GM18505 (cell line): ENCODE results near the gene PEAR1.

ENCODE experiments used
- ATAC-seq: cut with Tn5 transposase; IDR thresholded peaks from one replicate; pipeline ENCODE4 v1.9.1; 2021; ENCODE audit not compliant: unreplicated experiment
- POLR2A ChIP-seq: IDR thresholded peaks from 4 replicates; pipeline ENCODE4 v1.6.1; 2011; ENCODE audit warnings: borderline replicate concordance; ENCODE audit not compliant: insufficient read depth, insufficient read length; ENCODE audit errors: extremely low read depth

The PEAR1 gene

GRCh38 chr1:156881101-156881500 lies 12.4 kb upstream of the PEAR1 start:
- ATAC-seq = no peak

GRCh38 chr1:156881663-156882062 lies 11.9 kb upstream of the PEAR1 start:
- TF ChIP-seq POLR2A = no peak
- ATAC-seq = no peak

More at GRCh38 chr1:156881101-156881500, 12.4 kb upstream of the PEAR1 start:
- no peak for TF ChIP-seq POLR2A

- ATAC-seq = no peak
- TF ChIP-seq POLR2A = no peak
These were observed 11.0 kb upstream of the PEAR1 start for GRCh38 chr1:156882543-156882942.

- ATAC-seq = no peak
- TF ChIP-seq POLR2A = no peak
These were observed 9.6 kb upstream of the PEAR1 start for GRCh38 chr1:156883919-156884318.

GRCh38 chr1:156884560-156885184 lies 8.8 kb upstream of the PEAR1 start:
- no peak for TF ChIP-seq POLR2A
- no peak for ATAC-seq

GRCh38 chr1:156885314-156885713 lies 8.2 kb upstream of the PEAR1 start:
- no peak for ATAC-seq
- TF ChIP-seq POLR2A = no peak

- no peak for ATAC-seq
- no peak for TF ChIP-seq POLR2A
These were observed 7.6 kb upstream of the PEAR1 start for GRCh38 chr1:156885880-156886355.

- no peak for TF ChIP-seq POLR2A
- ATAC-seq = no peak
These were observed 6.8 kb upstream of the PEAR1 start for GRCh38 chr1:156886583-156887281.

- TF ChIP-seq POLR2A = no peak
- ATAC-seq = no peak
These were observed 6.2 kb upstream of the PEAR1 start for GRCh38 chr1:156887317-156887716.

GRCh38 chr1:156887734-156888133 lies 5.8 kb upstream of the PEAR1 start:
- no peak for ATAC-seq
- TF ChIP-seq POLR2A = no peak

GRCh38 chr1:156889802-156890580 lies 3.5 kb upstream of the PEAR1 start:
- no peak for ATAC-seq
- no peak for TF ChIP-seq POLR2A

- no peak for ATAC-seq
- TF ChIP-seq POLR2A = no peak
These were observed 1.1 kb upstream of the PEAR1 start for GRCh38 chr1:156892190-156893047.

- ATAC-seq = no peak
These were observed 483 bp downstream of the PEAR1 start for GRCh38 chr1:156894001-156894400.

More at GRCh38 chr1:156894001-156894400, 483 bp downstream of the PEAR1 start:
- TF ChIP-seq POLR2A = no peak
